ENCODE data around the gene RNASEH2A.

- TF ChIP-seq CTCF (IDR thresholded peaks at IDR 0.05) (no peak), POLR2A (IDR thresholded peaks at IDR 0.05) (no peak), POLR2AphosphoS5 (IDR thresholded peaks at IDR 0.05) (no peak)
These were observed 51.9 kb downstream of the RNASEH2A start for GRCh38 chr19:12858041-12858928.
